GM10266 (cell line): ENCODE results near the gene SLC25A14.
A peak's percentile ranks its signal among the peaks of the same experiment; 100 is the strongest.

Source experiments
- DNase-seq: peaks from one replicate; pipeline ENCODE4 v3.0.0; 2012; ENCODE audit errors: extremely low spot score
- CTCF ChIP-seq: IDR thresholded peaks from 2 replicates; pipeline ENCODE4 v1.5.1; 2012; ENCODE audit warnings: mild to moderate bottlenecking, low read depth; ENCODE audit not compliant: control insufficient read depth, insufficient read depth; ENCODE audit errors: missing control alignments

SLC25A14 gene

DNA sequence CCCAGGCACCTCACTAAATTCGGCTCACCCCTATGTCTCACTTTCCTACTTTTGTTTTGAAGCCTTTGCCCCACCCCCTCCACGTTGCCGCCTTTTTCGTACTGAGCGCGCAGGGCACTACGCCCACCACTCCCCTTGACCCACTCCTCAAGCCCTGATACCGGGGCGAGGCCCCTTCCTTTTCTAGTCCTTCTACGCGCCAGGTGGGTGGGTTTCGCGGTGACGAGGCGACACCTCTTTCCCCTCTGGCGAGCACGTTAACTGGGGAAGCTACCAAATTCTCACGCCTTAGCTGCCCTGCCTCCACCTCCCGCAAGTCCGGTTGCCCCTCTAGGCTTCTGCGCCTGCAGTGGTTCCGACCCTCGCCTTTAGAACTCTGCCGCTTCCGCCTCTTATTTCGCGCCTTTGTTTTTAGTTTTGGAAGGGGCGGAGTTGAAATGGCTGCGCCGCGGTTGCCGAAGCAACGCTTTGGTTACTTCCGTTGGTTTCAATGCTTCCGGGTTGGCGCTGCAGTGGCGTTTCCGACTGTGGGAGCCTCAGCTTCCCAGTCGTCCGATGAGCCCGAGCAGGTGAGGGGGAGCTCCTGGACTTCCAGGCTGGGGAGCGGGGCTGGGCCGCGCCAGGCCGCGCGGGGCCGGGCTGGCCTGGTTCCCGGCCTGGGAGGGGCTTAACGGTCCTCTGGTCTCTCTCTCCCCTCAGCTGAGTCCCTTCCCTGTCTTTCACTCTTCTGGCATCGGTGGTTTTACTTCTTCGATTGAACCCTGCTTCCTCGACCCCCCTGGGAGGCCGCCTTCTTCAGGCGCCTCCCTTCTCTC, at the start of gene SLC25A14:
Gene SLC25A14, plus strand, starts transcription at position 512 of the 815 bp plus-strand sequence. CDS start 360 bp downstream, outside the sequence.
- peak; percentile 64 for DNase-seq
- no peak for TF ChIP-seq CTCF

GRCh38 chrX:130295519-130296296, 44.0 kb upstream of the SLC25A14 start:
- no peak for DNase-seq
- no peak for TF ChIP-seq CTCF

DNA sequence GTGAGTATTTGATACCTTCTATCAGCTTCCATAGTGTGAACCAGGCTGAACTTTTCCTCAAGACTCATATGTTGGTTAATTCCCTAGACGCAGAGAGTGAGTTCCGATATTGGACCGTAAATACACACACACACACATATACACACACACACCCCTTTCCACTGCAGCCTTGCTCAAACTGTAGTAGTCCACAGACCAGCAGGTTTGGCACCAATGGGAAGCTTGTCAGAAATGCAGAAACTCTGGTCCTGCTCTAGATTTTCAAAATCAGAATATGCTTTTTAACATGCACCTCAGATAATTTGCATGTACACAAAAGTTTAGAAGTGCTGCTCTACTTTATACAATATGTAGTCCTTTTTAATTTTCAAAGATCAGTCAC, 43.4 kb upstream of the SLC25A14 start:
- no peak for TF ChIP-seq CTCF
- DNase-seq = no peak

DNA sequence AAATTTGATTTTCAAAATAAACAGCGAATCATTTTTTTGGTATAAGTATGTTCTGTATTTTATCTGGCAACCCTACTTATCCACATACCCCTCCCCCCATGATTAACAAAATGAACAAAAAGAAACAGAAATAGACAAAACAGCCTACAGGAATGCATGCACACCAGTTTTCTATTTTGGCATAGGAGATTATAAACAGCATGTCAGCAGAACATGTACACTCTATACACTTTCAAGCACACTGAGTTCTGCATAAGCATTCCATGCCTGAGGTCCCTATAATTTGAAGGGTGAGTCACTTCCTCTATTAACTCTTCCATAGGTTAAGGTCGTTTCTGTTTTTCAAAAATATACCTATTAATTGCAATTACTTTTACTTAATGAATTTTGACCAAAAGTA, 43.0 kb upstream of the SLC25A14 start:
- TF ChIP-seq CTCF = no peak
- no peak for DNase-seq

- DNase-seq = no peak
- TF ChIP-seq CTCF = no peak
Observed at GRCh38 chrX:130299279-130300009, 40.3 kb upstream of the SLC25A14 start.

- no peak for TF ChIP-seq CTCF
- DNase-seq = no peak
Observed at GRCh38 chrX:130300010-130300282, 39.8 kb upstream of the SLC25A14 start.
